ENCODE measurements around the gene PRRC2A. TPM values are rescaled to one million over a fixed set of nuclear protein-coding genes. Genes with fewer than 3 reads are reported as not detected.

The PRRC2A gene
- total RNA-seq, 2 donors from 2014 or later: 210 to 213 TPM

DNA sequence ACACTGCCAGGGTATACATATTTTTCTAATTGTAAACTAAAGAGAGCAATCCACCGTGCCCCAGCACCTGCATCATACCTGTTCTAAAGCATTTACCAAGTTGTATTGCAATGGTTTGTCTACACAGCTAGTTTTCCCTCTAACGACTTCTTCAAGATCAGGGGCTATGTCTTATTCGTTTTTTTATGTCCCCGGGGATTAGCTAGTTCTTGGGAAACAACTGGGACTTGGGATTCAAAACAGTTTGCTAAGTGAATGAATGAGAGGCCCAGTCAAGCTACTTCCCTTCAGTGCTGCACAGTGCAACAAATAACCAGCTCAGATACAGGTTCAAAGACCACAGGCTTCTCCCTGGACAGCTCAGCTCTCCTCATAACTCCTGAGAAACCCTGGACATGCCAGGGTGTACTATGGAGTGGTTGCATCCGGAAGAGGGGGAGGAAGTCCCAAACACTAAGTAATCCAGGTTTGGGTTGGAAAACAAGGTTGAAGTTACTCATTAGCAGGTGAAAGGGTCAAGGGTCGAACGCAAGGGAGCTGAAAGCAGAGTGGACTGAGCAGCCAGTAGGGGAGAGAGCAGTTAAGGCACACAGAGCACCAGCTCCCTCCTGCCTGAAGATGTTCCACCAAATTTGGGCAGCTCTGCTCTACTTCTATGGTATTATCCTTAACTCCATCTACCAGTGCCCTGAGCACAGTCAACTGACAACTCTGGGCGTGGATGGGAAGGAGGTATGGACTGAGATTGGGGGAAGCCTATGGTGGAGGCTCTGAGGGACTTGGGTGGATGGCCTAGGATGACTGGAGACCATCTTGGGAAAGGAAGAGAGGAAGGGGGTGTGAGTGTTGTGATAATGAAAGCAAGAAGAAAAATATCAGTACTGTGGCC is 35.1 kb downstream of the PRRC2A start, which contains the start of gene APOM:
Gene APOM (plus strand): TSS at position 546 of the 889 bp plus-strand sequence. CDS start 73 bp downstream, at position 619.
- DNase-seq (no peak), ATAC-seq (no peak)
- Mint-ChIP-seq H3K36me3 (ENCODE audit: low read depth) (peaks cover 2% of the 10 kb centered on the region), H3K27ac (peak within 1 kb of the TSS; percentile 67), H3K27me3 (no peaks in the 10 kb centered on the region), H3K4me3 (peak within 1 kb of the TSS; percentile 50), H3K4me1 (peaks cover 57% of the 10 kb centered on the region)
- H3K9me3 ChIP-seq (ENCODE audit: control insufficient read depth, low read length, poor library complexity, severe bottlenecking): no peaks in the 10 kb centered on the region

DNA sequence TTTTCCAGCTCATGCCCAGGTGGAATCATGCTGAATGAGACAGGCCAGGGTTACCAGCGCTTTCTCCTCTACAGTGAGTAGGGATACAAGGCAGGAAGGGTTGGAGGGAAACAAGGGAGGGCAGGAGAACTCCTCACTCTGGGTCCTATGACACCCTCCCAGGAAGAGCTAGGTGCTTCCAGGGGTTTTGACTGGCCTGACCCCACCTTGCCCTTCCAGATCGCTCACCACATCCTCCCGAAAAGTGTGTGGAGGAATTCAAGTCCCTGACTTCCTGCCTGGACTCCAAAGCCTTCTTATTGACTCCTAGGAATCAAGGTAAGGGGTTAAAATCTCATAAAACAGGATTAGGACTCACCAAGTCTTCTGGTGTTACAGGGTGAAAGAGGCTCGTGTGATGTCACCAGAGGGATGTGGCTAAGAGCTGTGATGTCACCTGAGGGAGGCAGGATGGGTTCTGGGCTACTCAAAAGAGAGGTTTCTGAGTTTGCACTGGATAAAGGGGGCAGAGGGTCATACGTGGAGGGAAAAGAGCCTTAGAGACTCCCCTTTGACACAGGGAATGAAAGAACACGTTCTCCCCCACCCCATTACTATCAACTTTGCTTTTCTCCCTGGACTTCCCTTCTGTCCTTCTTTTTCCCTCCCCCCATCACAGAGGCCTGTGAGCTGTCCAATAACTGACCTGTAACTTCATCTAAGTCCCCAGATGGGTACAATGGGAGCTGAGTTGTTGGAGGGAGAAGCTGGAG is 37.1 kb downstream of the PRRC2A start:
- no peaks in the 10 kb centered on the region for H3K27me3 Mint-ChIP-seq
- H3K9me3 ChIP-seq (ENCODE audit: control insufficient read depth, low read length, poor library complexity, severe bottlenecking): no peaks in the 10 kb centered on the region
- peak overlapping the region; percentile 60 for H3K4me3 Mint-ChIP-seq
- ATAC-seq (no peak), DNase-seq (no peak)
- peaks cover 50% of the 10 kb centered on the region for H3K4me1 Mint-ChIP-seq
- peak overlapping the region; percentile 92 for H3K27ac Mint-ChIP-seq
- H3K36me3 Mint-ChIP-seq (ENCODE audit: low read depth): peaks cover 3% of the 10 kb centered on the region

DNA sequence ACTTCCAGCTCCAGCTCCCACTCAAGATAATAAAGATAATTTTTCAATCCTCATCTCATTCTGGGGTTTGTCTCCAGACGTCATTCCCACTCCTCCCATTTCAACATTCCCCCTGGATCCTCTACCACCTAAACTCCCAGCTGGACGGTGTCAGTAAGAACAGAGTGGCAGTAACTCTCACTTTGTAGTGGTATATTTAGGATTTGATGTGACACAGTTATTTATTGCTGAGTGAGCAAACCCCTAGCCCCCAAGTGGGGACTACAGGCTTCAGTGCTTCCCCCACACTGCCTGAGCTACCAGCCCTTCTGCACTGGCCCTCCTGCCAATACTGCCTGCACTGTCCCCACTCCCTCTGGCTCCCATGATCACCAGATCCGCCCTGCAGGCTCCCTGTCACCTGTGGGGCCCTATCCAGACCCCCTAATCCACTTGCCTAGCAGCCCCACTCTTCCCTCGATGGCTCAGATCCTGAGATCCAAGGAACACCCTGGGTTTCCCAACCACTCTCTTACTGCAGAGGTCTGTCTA is 37.7 kb downstream of the PRRC2A start:
- no peaks in the 10 kb centered on the region for H3K27me3 Mint-ChIP-seq
- H3K27ac Mint-ChIP-seq: peak overlapping the region; percentile 92
- peaks cover 3% of the 10 kb centered on the region for H3K36me3 Mint-ChIP-seq (ENCODE audit: low read depth)

DNA sequence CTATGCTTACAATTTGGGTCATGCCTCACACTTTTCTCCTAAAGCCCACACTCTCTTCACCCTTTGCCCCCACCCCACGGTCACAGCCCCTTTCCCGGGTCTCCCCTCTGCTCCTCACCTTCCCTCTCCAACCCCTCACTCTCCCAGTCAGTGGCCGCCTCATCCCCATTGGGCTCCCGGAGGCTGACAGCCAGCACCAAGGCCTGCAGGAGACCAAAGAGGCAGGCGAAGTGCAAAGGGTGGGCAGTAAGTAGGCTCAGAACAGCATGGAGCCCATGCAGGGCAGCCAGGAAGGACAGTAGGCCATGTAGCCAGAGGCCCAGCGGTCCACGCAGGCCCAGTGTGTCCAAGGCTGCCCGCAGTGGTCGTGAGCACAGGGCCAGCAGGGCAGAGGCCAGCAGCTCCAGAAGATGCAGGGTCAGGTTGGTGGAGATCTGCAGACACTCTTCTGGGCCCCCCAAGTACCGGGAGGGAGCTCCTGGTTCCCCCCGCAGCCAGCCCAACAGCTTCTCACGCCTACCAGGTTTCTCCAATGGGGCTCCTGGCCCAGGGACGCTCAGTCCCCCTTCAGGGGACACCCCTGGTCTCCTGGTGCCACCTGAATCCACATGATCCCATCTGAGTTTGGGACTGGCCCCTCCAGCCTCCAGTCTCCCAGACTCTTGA is 38.6 kb downstream of the PRRC2A start:
- no peaks in the 10 kb centered on the region for H3K9me3 ChIP-seq (ENCODE audit: control insufficient read depth, low read length, poor library complexity, severe bottlenecking)
- H3K4me3 Mint-ChIP-seq: peak overlapping the region; percentile 93
- ATAC-seq (no peak), DNase-seq (no peak)
- H3K27ac Mint-ChIP-seq: peak overlapping the region; percentile 92
- peaks cover 5% of the 10 kb centered on the region for H3K36me3 Mint-ChIP-seq (ENCODE audit: low read depth)
- peaks cover 58% of the 10 kb centered on the region for H3K4me1 Mint-ChIP-seq
- no peaks in the 10 kb centered on the region for H3K27me3 Mint-ChIP-seq

More for the DNA sequence above, 37.7 kb downstream of the PRRC2A start:
- H3K9me3 ChIP-seq (ENCODE audit: control insufficient read depth, low read length, poor library complexity, severe bottlenecking): no peaks in the 10 kb centered on the region
- ATAC-seq: no peak
- peak overlapping the region; percentile 93 for H3K4me3 Mint-ChIP-seq
- no peak for DNase-seq
- H3K4me1 Mint-ChIP-seq: peaks cover 49% of the 10 kb centered on the region

DNA sequence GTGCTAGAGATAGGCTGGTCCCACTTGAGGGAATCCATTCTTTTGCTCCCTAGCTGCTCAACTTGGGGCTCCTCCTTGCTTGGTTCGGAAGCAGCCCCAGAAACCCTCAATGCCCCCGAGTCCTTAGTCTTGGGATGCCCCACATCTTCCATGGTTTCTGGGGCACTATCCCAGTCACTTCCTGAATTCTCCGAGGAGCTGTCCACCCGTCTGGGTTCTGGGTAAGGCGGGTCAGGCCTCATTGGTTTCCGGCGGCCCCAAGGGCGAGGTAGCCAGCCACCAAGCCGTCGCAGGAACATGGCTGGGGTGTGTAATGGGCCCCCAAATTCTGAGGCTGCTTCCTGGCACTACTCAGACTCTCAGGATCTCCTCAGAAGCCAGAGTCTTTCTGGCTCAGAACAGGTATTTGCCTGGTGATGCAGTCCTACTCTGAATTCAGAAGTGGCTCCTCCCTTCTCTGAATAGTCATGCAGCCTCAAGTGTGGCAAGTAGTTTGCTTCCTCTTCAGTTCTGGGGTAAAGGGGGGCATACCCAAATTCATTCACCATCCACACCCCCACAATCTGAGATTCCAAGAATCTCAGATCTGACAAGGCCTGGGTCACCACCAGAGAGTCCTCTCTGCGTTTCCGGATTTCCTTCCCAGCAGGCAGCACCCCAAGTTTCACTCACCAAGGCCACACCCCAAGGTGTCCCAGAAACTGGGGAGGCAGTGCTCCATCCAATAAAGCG is 39.3 kb downstream of the PRRC2A start:
- H3K27ac Mint-ChIP-seq: peak overlapping the region; percentile 92
- DNase-seq (no peak), ATAC-seq (peak; percentile 48)
- peaks cover 9% of the 10 kb centered on the region for H3K36me3 Mint-ChIP-seq (ENCODE audit: low read depth)
- H3K4me1 Mint-ChIP-seq: peaks cover 65% of the 10 kb centered on the region
- H3K4me3 Mint-ChIP-seq: peak overlapping the region; percentile 93
- no peaks in the 10 kb centered on the region for H3K27me3 Mint-ChIP-seq
- H3K9me3 ChIP-seq (ENCODE audit: control insufficient read depth, low read length, poor library complexity, severe bottlenecking): no peaks in the 10 kb centered on the region

DNA sequence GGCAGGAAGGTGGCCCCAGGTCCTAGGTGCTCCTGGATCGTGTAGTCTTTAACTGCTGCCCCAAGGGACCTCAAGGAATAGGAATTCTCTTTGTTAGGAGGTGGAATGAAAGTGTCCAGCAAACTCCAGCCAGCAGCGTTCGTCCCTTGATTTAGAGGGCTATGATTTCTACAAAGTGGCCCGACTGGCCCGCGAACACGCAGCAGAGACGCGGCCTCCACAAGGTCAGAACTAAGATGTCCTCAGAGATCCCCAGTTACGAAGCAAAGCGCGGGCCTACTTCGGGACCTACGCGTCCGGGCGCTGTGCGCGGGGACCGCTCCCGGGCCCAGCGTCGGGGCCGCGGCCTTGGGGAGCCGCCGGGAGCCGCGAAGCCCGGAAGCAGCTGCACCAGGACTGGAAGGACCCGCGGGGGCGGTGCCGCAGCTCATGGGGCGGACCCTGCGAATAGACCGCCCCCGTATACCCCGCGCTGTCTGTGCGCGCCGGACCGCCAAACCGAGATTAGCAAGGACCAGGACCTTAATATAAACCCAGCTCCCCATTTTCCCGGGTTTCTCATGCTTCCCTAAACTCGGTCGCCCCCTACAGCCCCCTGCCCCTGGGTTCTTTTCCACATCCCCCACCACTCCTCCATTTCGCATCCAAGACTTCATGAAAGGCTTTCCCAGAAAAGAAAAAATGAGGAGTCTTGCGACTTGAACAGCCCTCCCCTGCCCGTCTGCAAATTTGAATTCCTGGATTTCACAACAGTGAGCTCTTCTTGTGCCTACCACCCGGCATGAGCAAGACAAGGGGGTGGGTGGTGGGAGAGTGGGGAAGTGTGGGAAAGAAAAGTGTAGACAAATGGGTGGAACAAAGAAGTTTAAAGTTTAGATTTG is 40.1 kb downstream of the PRRC2A start, which contains the start of gene C6orf47:
Gene C6orf47 (minus strand): TSS at position 398 of the 881 bp plus-strand sequence. CDS start 831 bp downstream, outside the sequence.
- DNase-seq: peak; percentile 50 to 71 (median 67)

DNA sequence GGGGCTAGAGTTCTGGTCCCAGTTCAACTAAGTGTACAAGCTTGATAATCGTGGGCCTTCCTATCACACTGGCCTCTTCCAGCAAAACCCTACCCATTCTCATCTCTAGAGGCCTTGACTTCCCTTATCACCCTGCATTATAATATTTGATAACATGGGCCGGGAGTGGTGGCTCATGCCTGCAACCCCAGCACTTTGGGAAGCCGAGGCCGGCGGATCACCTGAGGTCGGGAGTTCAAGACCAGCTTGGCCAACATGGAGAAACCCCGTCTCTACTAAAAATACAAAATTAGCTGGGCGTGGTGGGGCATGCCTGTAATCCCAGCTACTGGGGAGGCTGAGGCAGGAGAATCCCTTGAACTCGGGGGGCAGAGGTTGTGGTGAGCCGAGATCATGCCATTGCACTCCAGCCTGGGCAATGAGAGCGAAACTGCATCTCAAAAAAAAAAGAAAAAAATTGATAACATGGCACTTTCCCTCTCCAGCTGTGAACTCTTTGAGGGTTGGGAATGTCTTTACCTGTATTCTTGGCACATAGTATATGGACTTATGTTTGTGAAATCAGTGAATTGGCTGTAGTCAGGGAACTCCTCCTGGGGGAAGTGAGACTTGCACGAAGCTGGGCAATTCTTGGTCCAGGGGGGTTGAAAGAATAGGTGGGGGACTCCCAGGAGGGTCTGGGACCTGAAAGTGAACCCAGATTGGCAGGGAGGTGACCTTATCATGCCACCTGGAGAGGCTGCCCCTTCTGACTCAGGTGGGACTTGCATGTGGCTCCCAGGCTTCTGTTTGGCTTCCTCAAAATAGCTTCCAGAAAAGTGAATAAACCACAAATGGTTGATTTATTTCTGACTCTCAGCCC is 41.0 kb downstream of the PRRC2A start:
- Mint-ChIP-seq H3K4me1 (peaks cover 62% of the 10 kb centered on the region), H3K27ac (peak overlapping the region; percentile 92), H3K36me3 (ENCODE audit: low read depth) (peaks cover 7% of the 10 kb centered on the region), H3K27me3 (no peaks in the 10 kb centered on the region), H3K4me3 (peak overlapping the region; percentile 93)
- no peaks in the 10 kb centered on the region for H3K9me3 ChIP-seq (ENCODE audit: control insufficient read depth, low read length, poor library complexity, severe bottlenecking)
- ATAC-seq (no peak), DNase-seq (no peak)

More for the DNA sequence above, 40.1 kb downstream of the PRRC2A start, which contains the start of gene C6orf47:
- H3K27me3 Mint-ChIP-seq: no peaks in the 10 kb centered on the region
- peak within 1 kb of the TSS; percentile 92 for H3K27ac Mint-ChIP-seq
- peaks cover 61% of the 10 kb centered on the region for H3K4me1 Mint-ChIP-seq
- peaks cover 8% of the 10 kb centered on the region for H3K36me3 Mint-ChIP-seq (ENCODE audit: low read depth)
- no peaks in the 10 kb centered on the region for H3K9me3 ChIP-seq (ENCODE audit: control insufficient read depth, low read length, poor library complexity, severe bottlenecking)
- peak; percentile 68 for ATAC-seq
- peak within 1 kb of the TSS; percentile 93 for H3K4me3 Mint-ChIP-seq

DNA sequence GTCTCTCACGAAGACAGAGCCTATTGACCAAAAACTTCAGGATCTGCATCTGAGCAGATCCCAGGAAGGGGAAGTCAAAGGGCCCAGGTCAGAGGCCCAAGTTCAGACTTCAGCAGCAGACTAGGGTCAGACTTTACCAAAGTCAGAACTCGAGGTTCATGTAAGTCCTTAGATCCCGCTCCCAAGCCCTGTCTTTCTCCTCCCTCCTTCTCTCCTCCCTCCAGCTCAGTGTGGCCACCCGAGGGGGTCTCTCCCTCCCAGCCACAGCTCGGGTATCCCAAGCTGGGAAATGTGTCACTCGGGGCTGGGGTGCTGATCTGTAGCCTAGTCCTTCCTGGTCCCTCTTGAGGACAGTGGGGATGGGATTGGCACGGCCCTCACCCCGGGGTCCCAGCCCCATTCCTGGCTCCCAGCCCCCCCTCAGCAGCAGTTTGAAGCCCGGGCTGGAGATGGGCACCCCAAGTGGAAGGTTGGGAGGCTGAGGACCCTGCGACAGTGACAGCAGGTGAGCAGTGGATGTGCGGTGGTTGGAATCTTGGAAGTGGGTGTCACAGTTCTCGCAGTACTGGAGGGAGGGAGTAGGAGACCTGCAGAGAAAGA is 41.7 kb downstream of the PRRC2A start:
- H3K36me3 Mint-ChIP-seq (ENCODE audit: low read depth): peaks cover 7% of the 10 kb centered on the region
- H3K4me3 Mint-ChIP-seq: peak overlapping the region; percentile 93
- peak overlapping the region; percentile 92 for H3K27ac Mint-ChIP-seq
- DNase-seq: no peak
- no peaks in the 10 kb centered on the region for H3K27me3 Mint-ChIP-seq
- ATAC-seq: no peak
- no peaks in the 10 kb centered on the region for H3K9me3 ChIP-seq (ENCODE audit: control insufficient read depth, low read length, poor library complexity, severe bottlenecking)
- H3K4me1 Mint-ChIP-seq: peaks cover 64% of the 10 kb centered on the region

DNA sequence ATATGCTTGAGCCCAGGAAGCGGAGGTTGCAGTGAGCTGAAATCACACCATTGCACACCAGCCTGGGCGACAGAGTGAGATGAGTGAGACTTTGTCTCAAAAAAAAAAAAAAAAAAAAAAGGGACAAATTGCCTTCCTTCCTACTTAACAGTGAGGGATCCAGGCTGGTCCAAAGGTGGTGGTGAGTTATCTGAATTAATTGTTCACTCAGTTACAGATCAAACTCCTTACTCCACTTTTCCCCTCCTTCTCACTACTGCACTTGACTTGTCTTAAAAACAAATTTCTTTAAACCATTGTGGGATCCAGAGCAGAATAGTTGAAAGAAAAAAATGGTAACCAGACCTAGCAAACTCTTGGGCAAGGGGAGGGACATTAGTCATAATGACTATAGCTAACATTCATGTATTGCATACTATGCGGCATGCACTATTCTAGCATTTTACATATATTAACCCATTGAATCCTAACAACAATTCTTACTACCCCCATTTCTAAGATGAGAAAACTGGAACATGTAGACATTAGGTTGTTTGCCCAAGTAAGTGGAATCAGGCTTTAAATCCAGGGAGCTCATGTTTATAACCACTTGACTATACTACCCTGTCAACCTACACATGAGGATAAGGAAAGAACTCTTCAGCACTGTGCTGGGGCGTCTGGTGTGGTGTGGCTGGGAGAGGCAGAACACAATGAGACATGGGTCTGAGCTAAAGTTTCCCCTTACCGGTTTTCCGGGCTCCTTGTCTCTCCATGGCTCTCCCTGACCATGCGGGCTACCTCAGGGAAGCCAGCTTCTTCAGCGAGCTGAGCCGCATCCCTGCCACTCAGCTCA is 42.8 kb downstream of the PRRC2A start:
- DNase-seq: no peak
- no peaks in the 10 kb centered on the region for H3K27me3 Mint-ChIP-seq
- peaks cover 60% of the 10 kb centered on the region for H3K4me1 Mint-ChIP-seq
- peaks cover 9% of the 10 kb centered on the region for H3K36me3 Mint-ChIP-seq (ENCODE audit: low read depth)
- H3K4me3 Mint-ChIP-seq: peak overlapping the region; percentile 97
- no peaks in the 10 kb centered on the region for H3K9me3 ChIP-seq (ENCODE audit: control insufficient read depth, low read length, poor library complexity, severe bottlenecking)
- no peak for ATAC-seq
- H3K27ac Mint-ChIP-seq: peak overlapping the region; percentile 97

Data from T-helper 17 cell (primary cell).